Parathyroid adenoma (tissue), 2 donors: ENCODE measurements around the gene TDRD12.

Experiments used
- H2AFZ ChIP-seq: fragments of 300-600 bp; sonication (generic); one replicate; pipeline ENCODE4 v1.7.0; 2017; ENCODE audit warnings: antibody characterized with exemption, mild to moderate bottlenecking
- H3K27ac ChIP-seq: fragments of 300-600 bp; sonication (generic); one replicate; pipeline ENCODE4 v1.7.0; 2017
- H3K27me3 ChIP-seq: fragments of 300-600 bp; sonication (generic); one replicate; pipeline ENCODE4 v1.7.0; 2017; ENCODE audit warnings: low read length; ENCODE audit not compliant: control insufficient read depth, insufficient read depth
- H3K36me3 ChIP-seq: fragments of 300-600 bp; sonication (generic); one replicate; pipeline ENCODE4 v1.7.0; 2017; ENCODE audit warnings: low read length; ENCODE audit not compliant: control insufficient read depth, insufficient read depth
- H3K4me1 ChIP-seq: fragments of 300-600 bp; sonication (generic); one replicate; pipeline ENCODE4 v1.7.0; 2017; ENCODE audit warnings: control low read depth
- H3K4me2 ChIP-seq: fragments of 300-600 bp; sonication (generic); one replicate; pipeline ENCODE4 v1.7.0; 2017; ENCODE audit warnings: low read length
- H3K4me3 ChIP-seq: fragments of 300-600 bp; sonication (generic); one replicate; pipeline ENCODE4 v1.7.0; 2017; ENCODE audit warnings: low read depth, low read length
- H3K79me2 ChIP-seq: fragments of 300-600 bp; sonication (generic); one replicate; pipeline ENCODE4 v1.7.0; 2017; ENCODE audit warnings: control low read depth
- H3K9ac ChIP-seq: fragments of 300-600 bp; sonication (generic); one replicate; pipeline ENCODE4 v1.7.0; 2017; ENCODE audit warnings: mild to moderate bottlenecking
- H3K9me3 ChIP-seq: fragments of 300-600 bp; sonication (generic); one replicate; pipeline ENCODE4 v1.7.0; 2017; ENCODE audit warnings: low read length; ENCODE audit not compliant: control insufficient read depth
- CTCF ChIP-seq: fragments of 300-600 bp; sonication (generic); IDR thresholded peaks from one replicate; pipeline ENCODE4 v1.7.0; 2017; ENCODE audit warnings: antibody characterized with exemption, mild to moderate bottlenecking
- donor health status: primary hyperparathyroidism.

Gene TDRD12

DNA sequence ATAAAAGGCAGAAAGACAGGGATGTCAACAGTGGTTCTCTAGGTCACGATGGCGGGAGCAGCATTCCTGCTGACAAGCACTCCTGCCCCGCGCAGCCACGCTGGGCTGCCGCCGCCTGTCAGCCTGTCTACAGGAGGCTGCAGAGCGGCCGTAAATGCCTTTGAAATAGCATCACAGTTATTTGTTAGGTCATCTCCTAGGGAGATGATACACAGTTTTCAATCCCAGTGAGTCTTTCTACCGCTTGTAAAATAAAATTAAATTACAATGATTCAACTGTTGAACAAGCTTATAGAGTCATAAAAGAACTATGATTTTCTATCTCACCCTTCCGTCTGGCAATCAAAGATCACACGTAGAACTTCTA is 157.3 kb downstream of the TDRD12 start:
- H3K9ac ChIP-seq: no peak overlapping the region
- H2AFZ ChIP-seq: no peak overlapping the region
- no peaks in the 10 kb centered on the region for H3K36me3 ChIP-seq
- no peak overlapping the region for H3K4me2 ChIP-seq
- no peaks in the 10 kb centered on the region for H3K9me3 ChIP-seq
- no peaks in the 10 kb centered on the region for H3K79me2 ChIP-seq
- no peaks in the 10 kb centered on the region for H3K27me3 ChIP-seq
- no peak for TF ChIP-seq CTCF
- no peak overlapping the region for H3K27ac ChIP-seq
- H3K4me1 ChIP-seq: no peaks in the 10 kb centered on the region
- no peak overlapping the region for H3K4me3 ChIP-seq
